SU-DHL-6 (cell line): ENCODE data around the gene SLX9.

ENCODE experiments used
- H2AFZ ChIP-seq: fragments of 200-600 bp; sonication (generic); 2 replicates; pipeline ENCODE4 v1.6.1; 2014; ENCODE audit warnings: low read depth, mild to moderate bottlenecking, moderate library complexity, mixed read lengths, antibody characterized with exemption, low read length; ENCODE audit not compliant: severe bottlenecking
- H3F3A ChIP-seq: fragments of 200-600 bp; shearing (Covaris generic); 2 replicates; pipeline ENCODE4 v1.6.0; 2016; ENCODE audit warnings: antibody characterized with exemption, mild to moderate bottlenecking; ENCODE audit not compliant: insufficient read depth
- H3K27ac ChIP-seq: fragments of 200-600 bp; sonication (generic); 2 replicates; pipeline ENCODE4 v1.5.1; 2016; ENCODE audit warnings: low read depth, mild to moderate bottlenecking, low read length, moderate library complexity, mixed read lengths
- H3K27me3 ChIP-seq: fragments of 200-600 bp; sonication (generic), shearing (Covaris generic); 2 replicates; pipeline ENCODE4 v1.6.0; 2014; ENCODE audit warnings: mild to moderate bottlenecking, low read length
- H3K36me3 ChIP-seq: fragments of 200-600 bp; sonication (generic); 2 replicates; pipeline ENCODE4 v1.6.1; 2014; ENCODE audit warnings: mild to moderate bottlenecking, low read length, mixed read lengths
- H3K4me2 ChIP-seq: fragments of 300-600, 200-600 bp; shearing (Covaris generic), sonication (generic); 2 replicates; pipeline ENCODE4 v1.6.0; 2014; ENCODE audit warnings: low read length, low read depth, mild to moderate bottlenecking; ENCODE audit not compliant: poor library complexity, severe bottlenecking
- H3K4me3 ChIP-seq: fragments of 200-600 bp; sonication (generic); 2 replicates; pipeline ENCODE4 v1.5.1; 2014; ENCODE audit warnings: antibody characterized with exemption, low read length, mild to moderate bottlenecking, mixed read lengths; ENCODE audit not compliant: insufficient read depth, poor library complexity, severe bottlenecking
- H3K79me2 ChIP-seq: fragments of 200-600 bp; sonication (generic); 2 replicates; pipeline ENCODE4 v1.6.1; 2014; ENCODE audit warnings: mild to moderate bottlenecking, low read length, moderate library complexity; ENCODE audit not compliant: insufficient read depth
- H3K9ac ChIP-seq: fragments of 200-600 bp; sonication (generic); 2 replicates; pipeline ENCODE4 v1.7.0; 2014; ENCODE audit warnings: mild to moderate bottlenecking, low read length
- H3K9me2 ChIP-seq: fragments of 200-600 bp; sonication (generic); replicated peaks from 2 replicates; pipeline ENCODE4 v1.6.1; 2014; ENCODE audit warnings: low read length; ENCODE audit not compliant: insufficient read depth
- H3K9me3 ChIP-seq: fragments of 200-600 bp; sonication (generic); 2 replicates; pipeline ENCODE4 v1.6.1; 2014; ENCODE audit warnings: low read length, mixed read lengths; ENCODE audit not compliant: insufficient read depth
- H4K20me1 ChIP-seq: fragments of 200-600 bp; sonication (generic); 2 replicates; pipeline ENCODE4 v1.6.1; 2014; ENCODE audit warnings: low read depth, mild to moderate bottlenecking, antibody characterized with exemption, low read length, moderate library complexity, mixed read lengths
- EZH2phosphoT487 ChIP-seq: fragments of 200-600 bp; sonication (generic), shearing (Covaris generic); conservative IDR thresholded peaks from 2 replicates; pipeline ENCODE4 v1.6.1; 2018; ENCODE audit warnings: mild to moderate bottlenecking, antibody characterized with exemption, low read length, moderate library complexity, mixed read lengths
- TF ChIP-seq, protein P1 (sequence below): fragments of 200-600 bp; sonication (generic); IDR thresholded peaks from one replicate; pipeline ENCODE4 v1.5.1; 2017; ENCODE audit warnings: antibody characterized with exemption, mild to moderate bottlenecking, low read length, moderate library complexity; ENCODE audit not compliant: insufficient read depth, poor library complexity, severe bottlenecking

Gene SLX9

DNA sequence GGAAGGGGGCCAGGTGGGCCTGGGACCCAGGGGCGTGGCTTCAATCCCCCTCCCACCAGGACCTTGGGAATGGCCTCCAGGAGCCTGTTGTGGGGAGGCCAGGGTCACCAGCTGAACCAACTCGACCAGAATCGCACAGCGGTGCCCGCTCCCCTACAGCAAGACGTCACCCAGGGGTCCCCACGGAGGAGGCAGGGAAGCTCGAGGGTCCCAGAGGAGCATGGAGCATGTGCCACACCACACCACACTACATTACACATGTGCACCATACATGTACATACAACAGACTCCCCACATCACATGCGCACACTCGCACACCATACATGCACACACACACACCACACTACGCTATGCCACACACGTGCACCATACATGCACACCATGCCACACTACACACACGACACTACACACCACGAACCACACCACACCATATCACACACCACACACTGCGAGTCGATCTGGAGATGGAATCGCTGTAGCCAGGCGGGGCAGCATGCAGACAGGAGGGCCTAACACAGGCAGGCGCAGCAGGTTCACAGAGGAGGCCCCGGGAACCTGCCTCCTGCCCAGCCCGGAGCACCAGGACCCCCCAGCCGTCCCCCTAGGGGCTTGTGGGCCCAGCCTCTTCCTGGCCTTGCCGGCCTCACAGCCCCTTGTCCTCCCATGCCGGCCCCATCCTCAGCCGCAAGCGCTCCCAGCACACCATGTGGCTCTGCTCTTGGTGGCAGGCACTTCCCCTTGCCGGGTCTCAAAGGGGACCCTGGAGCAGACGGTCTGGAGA lies 19.7 kb upstream of the SLX9 start:
- H2AFZ ChIP-seq = no peak overlapping the region
- no peaks in the 10 kb centered on the region for H3K27me3 ChIP-seq
- no peak overlapping the region for H3K4me3 ChIP-seq

DNA sequence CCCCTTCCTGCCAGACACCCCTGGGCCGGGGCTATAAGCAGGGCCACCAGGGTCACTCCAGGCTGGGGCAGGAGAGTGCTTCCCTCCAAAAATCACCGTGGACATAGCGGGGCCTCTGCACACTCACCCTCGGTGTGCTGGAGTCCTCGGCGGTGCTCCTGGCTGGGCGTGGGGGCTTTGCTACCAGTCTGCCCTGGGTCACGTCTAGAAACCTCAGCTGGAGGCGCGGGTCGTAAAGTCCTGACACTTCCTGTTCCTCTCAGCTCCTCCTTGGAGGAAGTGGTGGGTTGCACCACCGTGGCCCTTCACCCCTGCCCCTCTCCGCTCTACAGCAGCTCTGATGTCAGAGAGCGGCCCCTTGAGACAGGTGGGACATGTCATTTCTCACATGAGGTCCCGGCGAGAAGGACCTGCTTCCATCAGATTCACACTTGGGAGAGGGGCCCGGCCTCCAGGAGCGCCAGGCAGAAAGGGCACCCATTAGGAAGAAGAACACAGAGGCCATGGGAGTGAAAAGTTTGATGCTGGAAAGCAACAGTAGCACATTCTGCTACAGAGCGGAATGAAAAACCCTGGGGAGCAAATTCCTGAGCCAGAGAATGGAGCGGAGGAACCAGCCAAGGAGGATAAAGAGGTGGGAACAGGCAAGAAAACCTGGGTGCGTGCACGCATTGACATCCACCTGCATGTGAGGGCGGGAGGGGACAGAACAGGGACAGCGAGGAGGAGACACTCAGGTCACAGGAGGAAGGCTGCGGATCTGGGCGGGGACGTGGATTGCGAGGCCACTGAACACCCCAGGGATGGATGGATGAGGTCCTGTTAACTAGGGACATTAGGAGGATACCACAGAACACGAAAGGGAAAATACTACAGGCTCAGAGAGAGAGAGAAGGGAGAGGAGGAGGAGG lies 18.9 kb upstream of the SLX9 start, which contains the start of gene ITGB2:
TSS of gene ITGB2 (minus strand) at position 206 of the 911 bp plus-strand sequence. CDS start 10,117 bp downstream, outside the sequence.
- no peaks in the 10 kb centered on the region for H3K9me3 ChIP-seq
- H3K4me3 ChIP-seq = no peak within 1 kb of the TSS
- H3K4me2 ChIP-seq = no peak within 1 kb of the TSS
- no peak for TF ChIP-seq EZH2phosphoT487
- TF ChIP-seq, protein P1, sequence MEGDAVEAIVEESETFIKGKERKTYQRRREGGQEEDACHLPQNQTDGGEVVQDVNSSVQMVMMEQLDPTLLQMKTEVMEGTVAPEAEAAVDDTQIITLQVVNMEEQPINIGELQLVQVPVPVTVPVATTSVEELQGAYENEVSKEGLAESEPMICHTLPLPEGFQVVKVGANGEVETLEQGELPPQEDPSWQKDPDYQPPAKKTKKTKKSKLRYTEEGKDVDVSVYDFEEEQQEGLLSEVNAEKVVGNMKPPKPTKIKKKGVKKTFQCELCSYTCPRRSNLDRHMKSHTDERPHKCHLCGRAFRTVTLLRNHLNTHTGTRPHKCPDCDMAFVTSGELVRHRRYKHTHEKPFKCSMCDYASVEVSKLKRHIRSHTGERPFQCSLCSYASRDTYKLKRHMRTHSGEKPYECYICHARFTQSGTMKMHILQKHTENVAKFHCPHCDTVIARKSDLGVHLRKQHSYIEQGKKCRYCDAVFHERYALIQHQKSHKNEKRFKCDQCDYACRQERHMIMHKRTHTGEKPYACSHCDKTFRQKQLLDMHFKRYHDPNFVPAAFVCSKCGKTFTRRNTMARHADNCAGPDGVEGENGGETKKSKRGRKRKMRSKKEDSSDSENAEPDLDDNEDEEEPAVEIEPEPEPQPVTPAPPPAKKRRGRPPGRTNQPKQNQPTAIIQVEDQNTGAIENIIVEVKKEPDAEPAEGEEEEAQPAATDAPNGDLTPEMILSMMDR = no peak
- H3K27me3 ChIP-seq = no peaks in the 10 kb centered on the region
- H3K27ac ChIP-seq = no peak within 1 kb of the TSS
- H3K36me3 ChIP-seq = no peaks in the 10 kb centered on the region
- H3K79me2 ChIP-seq = no peaks in the 10 kb centered on the region
- H4K20me1 ChIP-seq = no peaks in the 10 kb centered on the region
- no peak within 1 kb of the TSS for H2AFZ ChIP-seq
- H3K9ac ChIP-seq = no peak within 1 kb of the TSS
- H3K9me2 ChIP-seq = no peaks in the 10 kb centered on the region
- no peaks in the 10 kb centered on the region for H3F3A ChIP-seq

More for the DNA sequence above, 19.7 kb upstream of the SLX9 start:
- no peaks in the 10 kb centered on the region for H3F3A ChIP-seq
- no peak overlapping the region for H3K4me2 ChIP-seq
- no peaks in the 10 kb centered on the region for H4K20me1 ChIP-seq
- no peaks in the 10 kb centered on the region for H3K36me3 ChIP-seq
- H3K9me2 ChIP-seq = no peaks in the 10 kb centered on the region
- TF ChIP-seq, protein P1 = no peak
- no peak for TF ChIP-seq EZH2phosphoT487
- H3K27ac ChIP-seq = no peak overlapping the region
- H3K9me3 ChIP-seq = no peaks in the 10 kb centered on the region
- H3K9ac ChIP-seq = no peak overlapping the region
- no peaks in the 10 kb centered on the region for H3K79me2 ChIP-seq

DNA sequence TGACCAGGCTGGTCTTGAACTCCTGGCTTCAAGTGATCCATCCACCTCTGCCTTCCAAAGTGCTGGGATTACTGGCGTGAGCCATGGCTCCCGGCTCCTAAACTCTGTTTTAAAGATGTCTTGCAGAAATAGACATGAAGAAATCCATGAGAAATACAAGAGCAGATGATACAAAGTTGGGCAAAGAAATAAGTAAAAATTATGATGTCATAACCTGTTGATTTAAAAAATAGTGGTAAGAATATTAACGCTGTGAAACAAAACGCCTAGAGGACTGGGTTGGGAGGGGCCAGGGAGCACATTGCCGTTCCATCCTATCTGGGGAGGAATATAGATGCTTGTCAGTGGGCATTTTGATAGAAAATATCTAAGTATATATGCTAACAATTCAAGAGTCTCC lies 17.9 kb upstream of the SLX9 start:
- Histone ChIP-seq H2AFZ (no peak overlapping the region), H3K79me2 (no peaks in the 10 kb centered on the region), H3K9me3 (no peaks in the 10 kb centered on the region), H3K27me3 (no peaks in the 10 kb centered on the region), H3K9ac (no peak overlapping the region), H3K4me2 (no peak overlapping the region), H4K20me1 (no peaks in the 10 kb centered on the region), H3K4me3 (no peak overlapping the region), H3K27ac (no peak overlapping the region), H3F3A (no peaks in the 10 kb centered on the region), H3K36me3 (no peaks in the 10 kb centered on the region), H3K9me2 (no peaks in the 10 kb centered on the region)
- TF ChIP-seq, protein P1 = no peak
- no peak for TF ChIP-seq EZH2phosphoT487
